Measurements from ENCODE around the gene VWC2L.

DNA sequence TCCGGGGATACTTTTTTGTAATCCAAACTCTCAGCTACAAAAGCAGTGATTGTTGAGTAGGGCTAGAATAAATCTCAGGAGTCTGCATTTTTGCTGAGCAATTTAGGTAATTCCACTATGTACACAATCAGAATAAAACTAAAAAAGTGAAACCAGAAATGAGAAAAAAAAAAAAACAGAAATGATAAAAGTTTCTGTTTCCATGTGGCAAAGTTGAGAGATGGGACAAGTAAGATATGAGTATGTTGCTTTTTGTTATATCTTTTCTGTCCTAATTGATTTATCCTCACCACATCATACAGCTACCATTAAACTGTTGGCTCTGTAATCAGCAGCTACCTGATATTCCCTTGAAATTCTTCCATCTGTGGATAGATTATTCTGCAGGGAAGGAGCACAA, 92.7 kb downstream of the VWC2L start:
- TF ChIP-seq, protein P1, sequence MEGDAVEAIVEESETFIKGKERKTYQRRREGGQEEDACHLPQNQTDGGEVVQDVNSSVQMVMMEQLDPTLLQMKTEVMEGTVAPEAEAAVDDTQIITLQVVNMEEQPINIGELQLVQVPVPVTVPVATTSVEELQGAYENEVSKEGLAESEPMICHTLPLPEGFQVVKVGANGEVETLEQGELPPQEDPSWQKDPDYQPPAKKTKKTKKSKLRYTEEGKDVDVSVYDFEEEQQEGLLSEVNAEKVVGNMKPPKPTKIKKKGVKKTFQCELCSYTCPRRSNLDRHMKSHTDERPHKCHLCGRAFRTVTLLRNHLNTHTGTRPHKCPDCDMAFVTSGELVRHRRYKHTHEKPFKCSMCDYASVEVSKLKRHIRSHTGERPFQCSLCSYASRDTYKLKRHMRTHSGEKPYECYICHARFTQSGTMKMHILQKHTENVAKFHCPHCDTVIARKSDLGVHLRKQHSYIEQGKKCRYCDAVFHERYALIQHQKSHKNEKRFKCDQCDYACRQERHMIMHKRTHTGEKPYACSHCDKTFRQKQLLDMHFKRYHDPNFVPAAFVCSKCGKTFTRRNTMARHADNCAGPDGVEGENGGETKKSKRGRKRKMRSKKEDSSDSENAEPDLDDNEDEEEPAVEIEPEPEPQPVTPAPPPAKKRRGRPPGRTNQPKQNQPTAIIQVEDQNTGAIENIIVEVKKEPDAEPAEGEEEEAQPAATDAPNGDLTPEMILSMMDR (conservative IDR thresholded peaks at IDR 0.05) = no peak
- TF ChIP-seq EZH2 (IDR thresholded peaks at IDR 0.05; ENCODE audit: low read depth) = no peak
